HepG2 (cell line): Measurements from ENCODE around the gene PATZ1. TPM values are rescaled to one million over a fixed set of nuclear protein-coding genes. Genes with fewer than 3 reads are reported as not detected.
A peak's percentile ranks its signal among the peaks of the same experiment; 100 is the strongest.

ENCODE experiments used
- AKNA ChIP-seq: sonication (generic); formaldehyde crosslinking; IDR thresholded peaks from 2 replicates; pipeline ENCODE4 v1.4.0; 2020; ENCODE audit warnings: missing genetic modification reagents, borderline replicate concordance
- CBFB ChIP-seq: sonication (generic); formaldehyde crosslinking; IDR thresholded peaks from 2 replicates; pipeline ENCODE4 v1.4.0; 2020; ENCODE audit warnings: missing genetic modification reagents
- FOSL2 ChIP-seq: sonication (generic); formaldehyde crosslinking; IDR thresholded peaks from 2 replicates; pipeline ENCODE4 v1.4.0; 2020; ENCODE audit warnings: missing genetic modification reagents
- GATA4 ChIP-seq: sonication (generic); IDR thresholded peaks from 2 replicates; pipeline ENCODE4 v1.6.1; 2016; ENCODE audit warnings: antibody characterized with exemption, low read depth, borderline replicate concordance
- HNF1A ChIP-seq, 2 experiments: sonication (generic) in 1 of 2; formaldehyde crosslinking in 1 of 2; IDR thresholded peaks; 2 replicates each; pipeline versions ENCODE4 v1.4.0 to v1.6.1; 2016 to 2020; ENCODE audit warnings: borderline replicate concordance in 1 of 2, low read depth in 1 of 2, mild to moderate bottlenecking in 1 of 2, missing genetic modification reagents in 1 of 2
- KLF13 ChIP-seq: sonication (generic); formaldehyde crosslinking; IDR thresholded peaks from 2 replicates; pipeline ENCODE4 v1.4.0; 2020; ENCODE audit warnings: mild to moderate bottlenecking, missing genetic modification reagents
- MXD1 ChIP-seq: sonication (generic); formaldehyde crosslinking; IDR thresholded peaks from 2 replicates; pipeline ENCODE4 v1.4.0; 2020; ENCODE audit warnings: mild to moderate bottlenecking, missing genetic modification reagents
- MYPOP ChIP-seq: sonication (generic); formaldehyde crosslinking; IDR thresholded peaks from 2 replicates; pipeline ENCODE4 v1.8.1; 2023; ENCODE audit warnings: mild to moderate bottlenecking, moderate library complexity, missing genetic modification reagents
- POGZ ChIP-seq: sonication (generic); formaldehyde crosslinking; IDR thresholded peaks from 2 replicates; pipeline ENCODE4 v1.4.0; 2020; ENCODE audit warnings: mild to moderate bottlenecking, missing genetic modification reagents
- ZNF558 ChIP-seq: sonication (generic); formaldehyde crosslinking; IDR thresholded peaks from 2 replicates; pipeline ENCODE4 v1.9.0; 2022; ENCODE audit warnings: mild to moderate bottlenecking, missing genetic modification reagents, borderline replicate concordance
- polyA plus RNA-seq, 8 experiments: library from polyadenylated mRNA; depleted of rRNA in 3 of 8; stranded (reverse) in 7 of 8; unstranded in 1 of 8; fragments of >200 nt; fragmentation: Illumina TruSeq in 4 of 8; extraction: Trizol in 4 of 8; gene quantifications; 2 replicates each; pipeline versions ENCODE4 v1.2.1 to v1.2.3, GENCODE V29; 2011 to 2016; ENCODE audit warnings: low read depth in 4 of 8, missing spikeins in 1 of 8, mixed read lengths in 1 of 8; ENCODE audit not compliant: insufficient read depth in 1 of 8
- total RNA-seq, 5 experiments: library from RNA; depleted of rRNA; stranded (reverse); fragments of >200 nt; fragmentation: Illumina TruSeq; extraction: Trizol; gene quantifications; 2 replicates each; pipeline ENCODE4 v1.2.3, GENCODE V29; 2016; ENCODE audit warnings: low read depth in 1 of 5
- TF ChIP-seq, protein P1 (sequence below): sonication (generic); formaldehyde crosslinking; IDR thresholded peaks from 2 replicates; pipeline ENCODE4 v1.4.0; 2020; ENCODE audit warnings: missing genetic modification reagents
- TF ChIP-seq, protein P2 (sequence below): sonication (generic); formaldehyde crosslinking; IDR thresholded peaks from 2 replicates; pipeline ENCODE4 v1.4.0; 2020; ENCODE audit warnings: low read depth, mild to moderate bottlenecking, missing genetic modification reagents

PATZ1 gene
- total and polyA plus RNA-seq, 2 of the 13 experiments (the other 11 are each of a cell fraction or from before 2014, with no cell fraction given) = 24.9 to 30.5 TPM

- TF ChIP-seq HNF1A (IDR thresholded peaks at IDR 0.05; ENCODE audit: low read depth) (no peak), HNF1A (CRISPR knock-in tag; IDR thresholded peaks at IDR 0.05; ENCODE audit: borderline replicate concordance) (no peak; the same call in 1 of the 2 replicates), CBFB (CRISPR knock-in tag) (no peak), ZNF558 (0 out of 2 replicates have a peak, but pooled peaks have one; percentile 28), KLF13 (CRISPR knock-in tag) (no peak), FOSL2 (CRISPR knock-in tag) (0 out of 2 replicates have a peak, but pooled peaks have one; percentile 25), POGZ (CRISPR knock-in tag) (peak; percentile 32; the same call in 1 of the 2 replicates), AKNA (CRISPR knock-in tag) (no peak), MXD1 (CRISPR knock-in tag) (no peak; the same call in none of the 2 replicates), GATA4 (no peak), MYPOP (CRISPR knock-in tag) (no peak)
- TF ChIP-seq, protein P1, sequence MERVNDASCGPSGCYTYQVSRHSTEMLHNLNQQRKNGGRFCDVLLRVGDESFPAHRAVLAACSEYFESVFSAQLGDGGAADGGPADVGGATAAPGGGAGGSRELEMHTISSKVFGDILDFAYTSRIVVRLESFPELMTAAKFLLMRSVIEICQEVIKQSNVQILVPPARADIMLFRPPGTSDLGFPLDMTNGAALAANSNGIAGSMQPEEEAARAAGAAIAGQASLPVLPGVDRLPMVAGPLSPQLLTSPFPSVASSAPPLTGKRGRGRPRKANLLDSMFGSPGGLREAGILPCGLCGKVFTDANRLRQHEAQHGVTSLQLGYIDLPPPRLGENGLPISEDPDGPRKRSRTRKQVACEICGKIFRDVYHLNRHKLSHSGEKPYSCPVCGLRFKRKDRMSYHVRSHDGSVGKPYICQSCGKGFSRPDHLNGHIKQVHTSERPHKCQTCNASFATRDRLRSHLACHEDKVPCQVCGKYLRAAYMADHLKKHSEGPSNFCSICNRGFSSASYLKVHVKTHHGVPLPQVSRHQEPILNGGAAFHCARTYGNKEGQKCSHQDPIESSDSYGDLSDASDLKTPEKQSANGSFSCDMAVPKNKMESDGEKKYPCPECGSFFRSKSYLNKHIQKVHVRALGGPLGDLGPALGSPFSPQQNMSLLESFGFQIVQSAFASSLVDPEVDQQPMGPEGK (CRISPR knock-in tag) = no peak
- TF ChIP-seq, protein P2, sequence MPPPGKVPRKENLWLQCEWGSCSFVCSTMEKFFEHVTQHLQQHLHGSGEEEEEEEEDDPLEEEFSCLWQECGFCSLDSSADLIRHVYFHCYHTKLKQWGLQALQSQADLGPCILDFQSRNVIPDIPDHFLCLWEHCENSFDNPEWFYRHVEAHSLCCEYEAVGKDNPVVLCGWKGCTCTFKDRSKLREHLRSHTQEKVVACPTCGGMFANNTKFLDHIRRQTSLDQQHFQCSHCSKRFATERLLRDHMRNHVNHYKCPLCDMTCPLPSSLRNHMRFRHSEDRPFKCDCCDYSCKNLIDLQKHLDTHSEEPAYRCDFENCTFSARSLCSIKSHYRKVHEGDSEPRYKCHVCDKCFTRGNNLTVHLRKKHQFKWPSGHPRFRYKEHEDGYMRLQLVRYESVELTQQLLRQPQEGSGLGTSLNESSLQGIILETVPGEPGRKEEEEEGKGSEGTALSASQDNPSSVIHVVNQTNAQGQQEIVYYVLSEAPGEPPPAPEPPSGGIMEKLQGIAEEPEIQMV (CRISPR knock-in tag) = no peak
Measured at GRCh38 chr22:31347251-31348008, 1.3 kb upstream of the PATZ1 start (continued).
